Testis (tissue), 2 donors: ENCODE data around the gene PDE4B.

ENCODE experiments used
- POLR2A ChIP-seq: fragments of 450-650 bp; IDR thresholded peaks from one replicate; pipeline ENCODE4 v1.6.1; 2017; ENCODE audit warnings: antibody characterized with exemption, mild to moderate bottlenecking, moderate library complexity
- TF ChIP-seq, protein P1 (sequence below), 3 experiments: fragments of 450-650 bp in 2 of 3; fragments of 200-600 bp in 1 of 3; sonication (generic) in 1 of 3; IDR thresholded peaks; one replicate each; pipeline ENCODE4 v1.5.1; 2016 to 2019; ENCODE audit warnings: antibody characterized with exemption in 3 of 3, mild to moderate bottlenecking in 2 of 3, moderate library complexity in 1 of 3

DNA sequence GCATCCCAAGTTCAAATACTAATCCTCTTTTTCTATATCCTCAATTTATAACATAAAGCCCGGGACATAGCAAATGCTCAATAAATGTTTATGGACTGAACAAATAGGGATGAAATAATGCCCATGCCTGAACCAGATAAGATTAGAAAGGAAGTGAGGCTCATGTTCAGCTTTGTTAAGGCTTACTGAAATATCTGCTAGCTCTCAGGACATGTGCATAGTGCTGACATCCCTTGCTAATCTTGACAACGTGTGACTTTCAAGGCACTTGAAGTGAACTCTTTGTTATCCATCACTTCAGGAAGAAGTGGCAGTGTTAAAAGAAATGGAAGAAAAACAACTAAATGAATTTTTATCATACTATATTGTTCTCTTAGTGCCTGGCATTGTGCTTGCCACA, 481.0 kb downstream of the PDE4B start:
- TF ChIP-seq, protein P1, sequence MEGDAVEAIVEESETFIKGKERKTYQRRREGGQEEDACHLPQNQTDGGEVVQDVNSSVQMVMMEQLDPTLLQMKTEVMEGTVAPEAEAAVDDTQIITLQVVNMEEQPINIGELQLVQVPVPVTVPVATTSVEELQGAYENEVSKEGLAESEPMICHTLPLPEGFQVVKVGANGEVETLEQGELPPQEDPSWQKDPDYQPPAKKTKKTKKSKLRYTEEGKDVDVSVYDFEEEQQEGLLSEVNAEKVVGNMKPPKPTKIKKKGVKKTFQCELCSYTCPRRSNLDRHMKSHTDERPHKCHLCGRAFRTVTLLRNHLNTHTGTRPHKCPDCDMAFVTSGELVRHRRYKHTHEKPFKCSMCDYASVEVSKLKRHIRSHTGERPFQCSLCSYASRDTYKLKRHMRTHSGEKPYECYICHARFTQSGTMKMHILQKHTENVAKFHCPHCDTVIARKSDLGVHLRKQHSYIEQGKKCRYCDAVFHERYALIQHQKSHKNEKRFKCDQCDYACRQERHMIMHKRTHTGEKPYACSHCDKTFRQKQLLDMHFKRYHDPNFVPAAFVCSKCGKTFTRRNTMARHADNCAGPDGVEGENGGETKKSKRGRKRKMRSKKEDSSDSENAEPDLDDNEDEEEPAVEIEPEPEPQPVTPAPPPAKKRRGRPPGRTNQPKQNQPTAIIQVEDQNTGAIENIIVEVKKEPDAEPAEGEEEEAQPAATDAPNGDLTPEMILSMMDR (IDR thresholded peaks at IDR 0.05) = no peak
- no peak for TF ChIP-seq POLR2A
